Vagina (tissue), 2 donors: ENCODE measurements around the gene KMT5B. TPM values are rescaled to one million over a fixed set of nuclear protein-coding genes. Genes with fewer than 3 reads are reported as not detected.

Experiments used
- DNase-seq, 2 donors: peaks; one replicate each; pipeline ENCODE4 v3.0.0-alpha.2; 2017; ENCODE audit errors: extremely low spot score in 2 of 2
- H3K27ac ChIP-seq: fragments of 200-600 bp; sonication (generic); one replicate; pipeline ENCODE4 v1.5.1; 2019
- H3K27me3 ChIP-seq: fragments of 200-600 bp; sonication (generic); one replicate; pipeline ENCODE4 v1.5.1; 2019
- H3K36me3 ChIP-seq, 2 donors: fragments of 200-600 bp; sonication (generic); one replicate each; pipeline ENCODE4 v1.5.1; 2017 to 2019
- H3K4me1 ChIP-seq: fragments of 200-600 bp; sonication (generic); one replicate; pipeline ENCODE4 v1.5.1; 2019
- H3K4me3 ChIP-seq, 2 donors: fragments of 200-600 bp; sonication (generic); 1 replicate in 1 of 2; 2 replicates in 1 of 2; pipeline ENCODE4 v1.5.1; 2016 to 2019
- H3K9me3 ChIP-seq: fragments of 200-600 bp; sonication (generic); one replicate; pipeline ENCODE4 v1.5.1; 2019
- CTCF ChIP-seq, 3 experiments: fragments of 450-650 bp in 2 of 3; fragments of 200-600 bp in 1 of 3; sonication (generic) in 1 of 3; IDR thresholded peaks; one replicate each; pipeline ENCODE4 v1.5.1; 2017 to 2019; ENCODE audit warnings: antibody characterized with exemption in 3 of 3, mild to moderate bottlenecking in 2 of 3, moderate library complexity in 2 of 3
- POLR2A ChIP-seq, 2 donors: fragments of 450-650 bp; IDR thresholded peaks; one replicate each; pipeline ENCODE4 v1.6.1; 2017; ENCODE audit warnings: antibody characterized with exemption in 2 of 2, mild to moderate bottlenecking in 2 of 2, moderate library complexity in 2 of 2
- POLR2AphosphoS5 ChIP-seq, 2 donors: sonication (generic); formaldehyde crosslinking; IDR thresholded peaks; one replicate each; pipeline ENCODE4 v1.9.0; 2017; ENCODE audit warnings: antibody characterized with exemption in 2 of 2, mild to moderate bottlenecking in 2 of 2, low read depth in 1 of 2; ENCODE audit not compliant: insufficient read depth in 1 of 2
- intact Hi-C: fragments of 100-400 bp; cut with DNase I; formaldehyde crosslinking; loops from one replicate; pipeline ENCODE4 v1.15.1; 2023
- total RNA-seq: library from RNA; depleted of rRNA; stranded (reverse); fragments of >200 nt; gene quantifications from one replicate; pipeline ENCODE4 v1.2.3, GENCODE V29; 2016

Gene KMT5B
- total RNA-seq, 1 donor from 2014 or later, result 35.4 TPM

- peaks cover 34% of the 10 kb centered on the region for H3K4me1 ChIP-seq
- H3K4me3 ChIP-seq, result no peak overlapping the region
- no peaks in the 10 kb centered on the region for H3K9me3 ChIP-seq
- intact Hi-C loops, result no loop called here
- DNase-seq, result no peak
- no peaks in the 10 kb centered on the region for H3K36me3 ChIP-seq
- no peaks in the 10 kb centered on the region for H3K27me3 ChIP-seq
- peak overlapping the region; percentile 75 for H3K27ac ChIP-seq
- TF ChIP-seq CTCF (IDR thresholded peaks at IDR 0.05) (no peak), POLR2A (IDR thresholded peaks at IDR 0.05) (no peak), POLR2AphosphoS5 (IDR thresholded peaks at IDR 0.05; ENCODE audit: insufficient read depth in 1 of 2, low read depth in 1 of 2) (no peak)
Observed at GRCh38 chr11:68117853-68118470, 95.1 kb downstream of the KMT5B start.

- Histone ChIP-seq H3K27ac (no peak overlapping the region), H3K4me1 (peaks cover 27% of the 10 kb centered on the region), H3K9me3 (no peaks in the 10 kb centered on the region), H3K4me3 (no peak overlapping the region), H3K36me3 (no peaks in the 10 kb centered on the region), H3K27me3 (no peaks in the 10 kb centered on the region)
- DNase-seq, result no peak
- intact Hi-C loops, result no loop called here
- TF ChIP-seq POLR2AphosphoS5 (IDR thresholded peaks at IDR 0.05; ENCODE audit: insufficient read depth in 1 of 2, low read depth in 1 of 2), result no peak
- no peak for TF ChIP-seq POLR2A (IDR thresholded peaks at IDR 0.05)
- TF ChIP-seq CTCF (IDR thresholded peaks at IDR 0.05), result no peak
Observed at GRCh38 chr11:68116974-68117373, 96.1 kb downstream of the KMT5B start.

GRCh38 chr11:68116126-68116525, 97.0 kb downstream of the KMT5B start:
- no peak overlapping the region for H3K27ac ChIP-seq
- intact Hi-C loops, result no loop called here
- TF ChIP-seq POLR2AphosphoS5 (IDR thresholded peaks at IDR 0.05; ENCODE audit: insufficient read depth in 1 of 2, low read depth in 1 of 2) (no peak), POLR2A (IDR thresholded peaks at IDR 0.05) (no peak), CTCF (IDR thresholded peaks at IDR 0.05) (no peak)
- H3K4me1 ChIP-seq, result peaks cover 25% of the 10 kb centered on the region
- DNase-seq, result no peak
- no peaks in the 10 kb centered on the region for H3K36me3 ChIP-seq
- H3K27me3 ChIP-seq, result no peaks in the 10 kb centered on the region
- H3K9me3 ChIP-seq, result no peaks in the 10 kb centered on the region
- no peak overlapping the region for H3K4me3 ChIP-seq

- Histone ChIP-seq H3K27ac (no peak overlapping the region), H3K9me3 (no peaks in the 10 kb centered on the region), H3K27me3 (no peaks in the 10 kb centered on the region), H3K4me1 (peaks cover 24% of the 10 kb centered on the region), H3K4me3 (no peak overlapping the region), H3K36me3 (no peaks in the 10 kb centered on the region)
- no peak for DNase-seq
- no peak for TF ChIP-seq POLR2AphosphoS5 (IDR thresholded peaks at IDR 0.05; ENCODE audit: insufficient read depth in 1 of 2, low read depth in 1 of 2)
- no peak for TF ChIP-seq POLR2A (IDR thresholded peaks at IDR 0.05)
- TF ChIP-seq CTCF (IDR thresholded peaks at IDR 0.05), result no peak
- intact Hi-C loops, result no loop called here
Observed at GRCh38 chr11:68115285-68115684, 97.8 kb downstream of the KMT5B start.

- no peaks in the 10 kb centered on the region for H3K36me3 ChIP-seq
- H3K27ac ChIP-seq, result no peak overlapping the region
- no peak for DNase-seq
- intact Hi-C loops, result no loop called here
- no peak for TF ChIP-seq CTCF (IDR thresholded peaks at IDR 0.05)
- no peak for TF ChIP-seq POLR2A (IDR thresholded peaks at IDR 0.05)
- no peak for TF ChIP-seq POLR2AphosphoS5 (IDR thresholded peaks at IDR 0.05; ENCODE audit: insufficient read depth in 1 of 2, low read depth in 1 of 2)
- H3K4me1 ChIP-seq, result peaks cover 14% of the 10 kb centered on the region
- no peaks in the 10 kb centered on the region for H3K27me3 ChIP-seq
- H3K4me3 ChIP-seq, result no peak overlapping the region
- no peaks in the 10 kb centered on the region for H3K9me3 ChIP-seq
Observed at GRCh38 chr11:68113986-68114385, 99.1 kb downstream of the KMT5B start.
